OCI-LY1 (cell line): Measurements from ENCODE around the gene BMF.

Experiments
- CTCF ChIP-seq: fragments of 200-600 bp; sonication (generic), shearing (Covaris generic); IDR thresholded peaks from 2 replicates; pipeline ENCODE4 v1.5.1; 2017; ENCODE audit warnings: mild to moderate bottlenecking, antibody characterized with exemption, low read length, moderate library complexity, mixed read lengths
- EZH2 ChIP-seq: fragments of 200-600 bp; sonication (generic), shearing (Covaris generic); IDR thresholded peaks from 2 replicates; pipeline ENCODE4 v1.8.0; 2017; ENCODE audit warnings: borderline replicate concordance, mixed run types, mild to moderate bottlenecking, antibody characterized with exemption, low read length, moderate library complexity, mixed read lengths

DNA sequence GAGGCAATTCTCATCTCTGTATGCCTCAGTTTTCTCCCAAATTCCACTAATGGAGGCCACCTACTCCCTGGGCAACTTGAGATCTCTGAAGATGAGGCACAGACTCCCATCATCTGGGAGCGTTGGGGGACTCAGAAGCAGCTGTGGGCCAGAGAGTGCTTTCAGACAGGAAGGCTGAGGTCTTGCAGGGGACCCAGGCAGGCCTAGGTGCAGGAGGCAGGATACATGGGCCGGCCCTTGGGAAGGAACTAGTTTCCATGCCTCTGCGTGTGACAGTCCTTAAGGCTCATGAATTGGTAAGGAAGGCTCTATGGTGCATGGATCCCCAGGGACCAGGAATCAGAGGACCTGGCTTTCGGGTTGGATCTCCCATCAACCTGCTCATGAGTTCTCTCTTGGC lies 14.5 kb downstream of the BMF start:
- TF ChIP-seq CTCF = no peak
- no peak for TF ChIP-seq EZH2
